ENCODE results near the gene EPHB6.

- TF ChIP-seq POLR2AphosphoS5 (IDR thresholded peaks at IDR 0.05; ENCODE audit: low read depth) (no peak), CTCF (IDR thresholded peaks at IDR 0.05; ENCODE audit: insufficient read depth, low read length) (no peak), SPI1 (IDR thresholded peaks at IDR 0.05; ENCODE audit: borderline replicate concordance, low read depth) (no peak), GABPA (IDR thresholded peaks at IDR 0.05; ENCODE audit: low read depth) (no peak)
Measured at GRCh38 chr7:142901426-142902259, 46.8 kb downstream of the EPHB6 start.
